GM18505 (cell line): ENCODE results near the gene AP3M1.

Experiments used
- ATAC-seq: cut with Tn5 transposase; IDR thresholded peaks from one replicate; pipeline ENCODE4 v1.9.1; 2021; ENCODE audit not compliant: unreplicated experiment
- POLR2A ChIP-seq: IDR thresholded peaks from 4 replicates; pipeline ENCODE4 v1.6.1; 2011; ENCODE audit warnings: borderline replicate concordance; ENCODE audit not compliant: insufficient read depth, insufficient read length; ENCODE audit errors: extremely low read depth

AP3M1 gene

DNA sequence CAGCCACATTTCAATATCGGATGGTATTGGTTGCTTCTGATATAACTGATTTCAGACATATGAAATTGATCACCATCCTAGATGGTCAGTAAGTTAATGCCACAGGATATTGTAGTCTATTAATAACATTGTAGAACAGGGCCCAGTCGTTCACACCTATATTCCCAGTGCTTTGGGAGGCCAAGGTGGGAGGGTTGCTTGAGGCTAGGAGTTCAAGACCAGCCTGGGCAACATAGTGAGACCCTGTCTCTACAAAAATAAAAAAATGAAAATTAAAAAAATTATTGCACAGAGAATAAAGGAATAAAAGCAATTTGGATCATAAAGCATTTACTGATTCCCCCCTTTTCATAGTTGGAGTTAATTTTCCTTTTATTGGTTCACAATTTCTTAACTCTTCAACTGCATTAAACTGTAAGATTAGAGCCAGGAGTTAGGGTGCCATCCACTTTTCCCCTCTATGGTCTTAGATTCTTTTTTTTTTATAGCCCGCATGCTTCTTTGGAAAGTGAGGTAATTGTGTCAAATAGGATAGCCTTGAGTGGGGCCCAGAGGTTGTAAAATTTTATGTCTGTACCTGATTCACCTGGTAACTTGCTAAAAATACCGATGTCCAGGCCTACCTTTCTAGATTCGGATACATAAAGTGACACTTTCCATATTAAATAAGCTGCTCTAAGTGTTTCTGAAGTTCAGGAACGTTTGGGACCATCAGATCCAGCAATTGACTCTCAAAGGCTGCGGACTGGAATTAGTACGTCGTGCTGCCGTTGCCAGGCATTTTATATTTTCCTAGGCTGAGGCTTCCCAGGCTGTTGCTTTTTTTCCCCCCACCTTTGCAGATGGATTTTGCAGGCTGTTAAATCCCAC, 25.1 kb upstream of the AP3M1 start:
- ATAC-seq: no peak
- TF ChIP-seq POLR2A: no peak

DNA sequence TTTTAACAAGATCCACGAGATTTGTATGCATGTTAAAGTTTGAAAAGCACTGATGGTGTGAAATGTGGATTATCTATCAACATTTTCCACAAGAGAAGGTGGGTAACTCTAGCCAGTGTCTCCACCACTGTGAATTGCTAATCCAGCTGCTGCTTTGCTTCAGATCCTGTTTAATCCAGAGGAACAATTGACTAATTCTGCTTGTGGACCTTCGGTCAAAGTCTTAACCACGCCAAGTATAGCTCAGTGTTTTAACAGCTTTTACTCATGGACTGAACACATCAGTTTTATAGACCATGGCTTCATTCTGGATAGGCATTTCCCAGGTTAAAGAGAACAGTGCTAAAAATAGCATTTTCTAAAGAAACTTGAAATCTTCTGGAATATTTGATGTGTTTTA, 23.9 kb upstream of the AP3M1 start:
- no peak for ATAC-seq
- no peak for TF ChIP-seq POLR2A

DNA sequence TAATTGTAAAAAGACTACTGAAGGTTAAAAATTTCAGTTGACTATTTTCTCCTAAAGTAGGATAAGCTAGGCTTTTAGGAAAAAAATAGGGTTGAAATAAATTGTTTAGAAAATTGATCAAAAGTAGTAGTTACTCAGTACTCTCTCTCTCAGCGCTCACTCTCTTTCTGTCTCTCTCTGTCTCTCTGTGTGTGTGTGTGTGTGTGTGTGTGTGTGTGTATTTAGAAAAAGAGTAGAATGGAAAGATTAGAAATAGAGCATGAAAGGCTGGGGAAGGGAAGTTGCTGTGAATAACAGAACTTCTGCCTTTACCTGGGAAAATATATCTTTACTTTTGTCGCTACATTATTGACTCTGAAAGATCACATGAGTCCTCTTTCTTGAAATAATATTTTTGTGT, 21.0 kb upstream of the AP3M1 start:
- no peak for TF ChIP-seq POLR2A
- ATAC-seq: no peak

DNA sequence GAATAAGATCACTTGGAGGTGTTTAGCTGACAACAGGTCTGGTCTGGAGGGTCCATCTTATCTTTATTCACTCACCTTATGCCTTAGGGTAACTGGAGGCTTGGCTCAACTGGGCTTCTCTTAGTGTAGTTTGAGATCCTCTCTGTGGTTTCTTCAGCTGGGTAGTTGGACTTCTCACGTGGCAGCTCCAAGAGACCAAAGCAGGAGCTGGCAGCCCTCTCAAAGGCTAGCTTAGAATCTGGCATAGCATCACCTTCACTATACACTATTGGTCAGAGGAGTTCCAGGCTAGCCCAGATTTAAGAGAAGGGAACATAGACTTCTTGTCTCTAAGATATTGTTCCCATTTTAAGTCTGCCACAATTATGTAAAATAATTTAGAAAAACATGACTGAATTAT, 16.8 kb upstream of the AP3M1 start:
- no peak for ATAC-seq
- TF ChIP-seq POLR2A: no peak

DNA sequence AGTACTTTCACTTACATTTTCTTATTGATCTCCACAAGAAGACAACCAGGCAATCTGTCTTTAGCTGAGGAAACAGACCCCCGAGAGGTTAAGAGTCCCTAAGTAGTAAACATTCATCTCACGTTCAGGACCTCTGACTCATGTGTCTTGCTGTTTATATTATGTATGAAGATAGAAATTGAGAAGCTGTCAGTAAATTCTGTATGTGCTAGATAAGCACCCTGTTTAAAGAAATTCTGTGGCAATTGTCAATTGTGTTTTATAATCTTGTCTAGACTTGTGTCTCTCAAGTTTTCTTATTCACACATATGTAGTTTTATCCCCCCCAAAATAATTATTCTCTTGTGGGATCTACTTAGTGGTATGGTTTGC, 14.9 kb upstream of the AP3M1 start:
- ATAC-seq: no peak
- TF ChIP-seq POLR2A: no peak

DNA sequence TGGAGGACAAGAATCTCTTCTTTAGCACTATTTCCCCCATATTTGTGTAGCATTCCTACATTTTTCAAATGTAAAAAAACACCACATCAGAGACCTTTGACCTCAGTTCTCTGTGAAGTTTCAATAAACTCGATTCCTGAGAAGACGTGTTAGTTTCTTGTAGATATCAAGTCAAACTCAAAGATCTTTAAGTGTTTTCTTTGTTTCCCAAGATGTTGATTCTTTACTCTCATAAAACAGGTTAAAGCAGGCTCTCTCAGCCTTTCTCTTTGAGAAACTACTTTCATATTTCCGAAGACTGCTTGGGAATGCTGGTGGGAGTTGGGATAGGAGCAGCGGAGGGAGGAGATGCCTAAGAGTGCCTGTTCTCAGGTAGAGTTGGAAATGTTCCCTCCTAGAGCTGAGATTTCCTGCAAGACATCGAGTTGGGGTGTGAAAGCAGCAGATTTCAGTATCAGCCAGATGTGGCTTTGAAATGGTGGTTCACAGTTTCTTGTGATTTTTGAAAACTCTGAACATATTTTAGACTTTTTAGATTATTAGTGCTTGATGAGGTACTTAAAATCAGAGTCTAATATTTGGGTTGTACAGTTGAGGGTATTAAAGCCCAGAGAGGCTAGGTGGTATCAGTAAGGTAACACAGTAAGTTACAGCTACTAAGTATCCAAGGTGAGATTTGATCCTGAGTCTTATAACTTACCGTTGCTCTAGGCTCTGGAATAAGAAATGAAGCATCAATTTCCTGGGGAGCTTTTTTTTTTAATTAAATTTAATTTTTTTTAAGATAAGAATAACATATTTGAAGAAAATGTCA, 14.3 kb upstream of the AP3M1 start:
- no peak for TF ChIP-seq POLR2A
- ATAC-seq: no peak

DNA sequence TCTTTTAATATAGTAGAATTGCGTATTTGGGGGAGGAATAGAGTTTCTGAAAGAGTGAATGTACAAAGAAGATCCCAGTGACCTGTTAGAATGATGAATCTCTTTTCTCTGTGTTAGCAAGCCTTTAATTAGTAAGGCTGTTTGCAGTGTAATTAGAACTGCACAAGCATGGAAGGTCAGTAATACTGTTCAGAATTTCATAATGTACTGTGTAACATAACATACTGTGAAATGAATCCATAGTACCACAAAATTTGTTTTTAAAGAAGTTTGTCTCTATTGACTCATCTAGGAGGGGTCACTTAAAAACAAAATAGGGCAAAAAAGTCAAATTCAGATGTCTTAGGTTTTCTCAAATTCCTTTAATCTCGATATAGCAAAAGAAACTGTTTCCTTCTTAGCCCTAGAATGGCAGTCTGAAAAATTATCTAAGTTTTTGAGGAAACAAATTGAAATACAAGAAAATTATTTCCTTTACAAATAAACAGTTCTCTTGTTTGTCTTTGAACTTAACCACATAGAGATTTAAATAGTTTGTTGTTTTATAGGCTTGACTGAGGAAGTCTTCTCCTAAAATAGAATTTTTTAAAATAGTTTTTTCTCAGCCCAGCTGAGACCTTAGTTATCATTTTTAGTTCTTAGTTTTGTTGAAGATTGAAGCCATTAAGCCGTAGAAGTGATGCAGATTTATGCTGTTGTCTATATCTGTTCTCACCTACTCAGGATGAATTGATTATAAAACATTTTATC, 12.9 kb upstream of the AP3M1 start:
- ATAC-seq: no peak
- TF ChIP-seq POLR2A: no peak

DNA sequence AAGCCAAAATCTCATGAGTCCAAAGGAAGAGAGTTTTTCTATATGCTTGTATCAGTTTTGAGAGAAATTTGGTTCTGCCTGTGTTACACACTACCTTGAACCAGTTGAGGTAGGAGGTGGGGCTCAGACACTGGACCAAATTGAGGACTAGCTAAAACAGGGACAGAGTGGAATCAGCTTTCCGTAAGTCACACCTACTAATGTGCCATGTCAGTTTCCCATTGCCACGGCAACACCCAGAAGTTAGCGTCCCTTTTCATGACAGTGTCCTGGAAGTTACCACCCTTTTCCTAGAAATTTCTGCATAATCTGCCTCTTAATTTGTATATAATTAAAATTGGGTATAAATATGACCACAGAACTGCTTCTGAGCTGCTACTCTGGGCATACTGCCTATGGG, 9.4 kb upstream of the AP3M1 start:
- TF ChIP-seq POLR2A: no peak
- ATAC-seq: no peak

DNA sequence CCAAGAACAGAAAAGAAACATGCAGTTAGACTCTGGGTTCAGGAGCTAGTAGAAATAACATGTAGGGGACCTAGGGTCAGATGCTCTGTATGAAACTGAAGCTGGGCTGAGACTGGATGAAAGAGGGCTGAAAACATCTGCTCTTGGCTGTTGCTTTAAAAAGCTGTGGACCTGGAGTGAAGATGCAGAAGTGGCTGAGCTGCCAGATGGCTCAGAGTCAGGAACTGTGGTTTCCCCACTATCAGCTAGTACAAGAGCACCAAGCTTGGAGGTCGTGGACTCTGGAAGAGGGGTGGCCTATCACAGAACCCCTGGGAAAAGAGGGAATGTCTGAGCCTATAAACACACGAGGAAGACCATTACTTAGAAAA, 6.3 kb upstream of the AP3M1 start:
- ATAC-seq: no peak

DNA sequence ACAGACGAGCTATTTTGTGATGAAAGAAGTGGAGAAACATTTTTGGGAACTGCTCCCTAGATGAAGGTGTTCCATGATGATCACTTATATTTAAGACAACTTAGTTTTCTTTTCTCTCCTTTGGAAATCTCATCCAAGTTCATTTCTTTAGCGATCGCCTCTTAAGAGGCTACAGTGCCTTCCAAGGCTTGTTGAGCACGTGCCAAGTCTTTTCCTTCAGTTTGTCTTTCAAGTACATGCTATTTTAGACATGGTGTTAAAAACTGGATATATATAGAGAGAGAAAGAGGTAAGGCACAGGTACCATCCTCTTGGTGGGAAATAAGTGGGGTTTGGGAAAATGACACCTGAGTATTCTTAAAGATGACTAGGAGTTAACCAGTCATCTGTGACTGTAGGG, 3.0 kb upstream of the AP3M1 start:
- no peak for ATAC-seq

More for the DNA sequence above, 6.3 kb upstream of the AP3M1 start:
- no peak for TF ChIP-seq POLR2A

DNA sequence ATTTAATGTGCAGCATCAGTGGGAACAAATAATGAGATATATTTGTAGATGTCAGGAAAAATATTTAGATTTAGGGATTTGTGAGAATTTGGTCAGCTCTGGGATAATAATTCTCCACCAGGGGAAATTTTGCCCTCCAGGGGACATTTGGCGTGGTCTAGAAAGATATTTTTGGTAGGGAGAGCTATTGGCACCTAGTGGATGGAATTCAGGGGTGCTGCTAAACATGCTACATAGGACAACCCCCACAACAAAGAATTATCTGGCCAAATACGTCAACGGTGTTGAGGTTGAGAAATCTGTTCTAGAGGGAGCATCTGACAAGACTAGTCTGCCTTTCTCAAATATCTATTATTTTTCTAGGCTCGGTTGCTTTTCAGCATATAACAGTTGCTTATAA, 2.5 kb upstream of the AP3M1 start:
- no peak for ATAC-seq
- no peak for TF ChIP-seq POLR2A

More for the DNA sequence above, 3.0 kb upstream of the AP3M1 start:
- no peak for TF ChIP-seq POLR2A

DNA sequence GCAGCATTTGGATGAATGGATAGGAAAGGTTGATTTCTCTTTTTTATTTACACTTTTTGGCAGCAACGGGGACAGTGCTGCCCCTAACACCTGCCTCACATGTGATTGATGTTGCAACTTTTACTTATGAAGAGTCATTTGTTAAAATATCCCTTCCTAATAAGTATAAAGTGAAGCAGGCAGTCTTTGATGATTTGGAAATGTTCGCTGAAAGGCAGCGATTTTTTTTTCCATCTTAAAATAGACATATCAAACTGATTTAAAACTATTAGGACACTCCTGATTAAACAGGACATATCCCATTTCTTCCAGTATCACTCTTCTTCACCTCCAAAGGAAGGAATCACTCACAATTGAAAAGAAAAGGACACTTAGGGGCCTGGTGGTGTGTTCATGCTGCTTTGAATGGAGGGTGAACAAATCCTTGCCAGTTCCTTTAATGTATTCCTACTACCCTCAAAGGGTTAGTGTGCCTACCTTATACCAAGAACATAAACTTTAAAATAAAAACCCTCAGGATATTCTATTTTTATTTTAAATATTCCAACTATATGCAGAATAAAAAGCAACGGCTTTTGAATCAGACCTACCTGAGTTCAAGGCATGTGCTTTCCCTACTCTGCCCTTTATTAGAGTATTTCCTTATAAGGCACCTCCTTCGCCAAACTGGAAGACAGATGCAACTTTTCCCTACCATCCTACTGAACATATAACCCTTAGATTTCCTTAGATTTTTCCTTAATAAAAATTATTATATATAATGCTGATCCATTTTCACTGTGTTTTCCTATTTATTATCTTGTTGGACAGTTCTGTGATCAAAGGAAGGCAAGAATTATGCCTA, 1.5 kb upstream of the AP3M1 start:
- no peak for TF ChIP-seq POLR2A
- ATAC-seq: no peak
